IMR-90 (cell line): ENCODE results near the gene FAT1. TPM values are rescaled to one million over a fixed set of nuclear protein-coding genes. Genes with fewer than 3 reads are reported as not detected.
A peak's percentile ranks its signal among the peaks of the same experiment; 100 is the strongest.

Experiments
- ATAC-seq: fragments of 200-7000 bp; cut with Tn5 transposase; 2 replicates; pipeline ENCODE4 v1.9.1; 2020; ENCODE audit warnings: low read depth, mild to moderate bottlenecking, moderate library complexity
- BruUV-seq: library from RNA; stranded (reverse); fragments of 400-500 nt; replicated peaks from 2 replicates; lab custom pipeline; 2021; lab: Mats Ljungman, UMichigan
- CTCF ChIA-PET: fragments of 300-600 bp; formaldehyde crosslinking; extraction: SDS; loops from one replicate; lab custom pipeline; 2021; ENCODE audit warnings: antibody characterized with exemption; lab: Yijun Ruan, JAX
- POLR2A ChIA-PET: fragments of 300-600 bp; sonication (Branson Sonifier 250); formaldehyde crosslinking; loops from one replicate; lab custom pipeline; 2022; ENCODE audit warnings: antibody characterized with exemption; ENCODE audit not compliant: unreplicated experiment; lab: Charles Lee
- DNase-seq: peaks from one replicate; pipeline ENCODE4 v3.0.0; 2013
- H2AFZ ChIP-seq: replicated peaks from 2 replicates; pipeline ENCODE3; 2013; ENCODE audit warnings: low read length, mild to moderate bottlenecking; ENCODE audit not compliant: poor library complexity
- H2AK5ac ChIP-seq: 2 replicates; pipeline ENCODE4 v1.6.1; 2013; ENCODE audit warnings: low read depth, low read length, inconsistent platforms
- H2AK9ac ChIP-seq: replicated peaks from 2 replicates; pipeline ENCODE3; 2013; ENCODE audit warnings: mild to moderate bottlenecking, low read depth, low read length, moderate library complexity; ENCODE audit not compliant: poor library complexity
- H2BK120ac ChIP-seq: 2 replicates; pipeline ENCODE4 v1.6.1; 2013; ENCODE audit warnings: low read depth, low read length, inconsistent platforms
- H2BK15ac ChIP-seq: 3 replicates; pipeline ENCODE4 v1.6.1; 2013; ENCODE audit warnings: low read depth, low read length, inconsistent platforms
- H2BK20ac ChIP-seq: 2 replicates; pipeline ENCODE4 v1.6.1; 2013; ENCODE audit warnings: low read depth, mild to moderate bottlenecking, inconsistent platforms, low read length, moderate library complexity
- H2BK5ac ChIP-seq: 2 replicates; pipeline ENCODE4 v1.6.1; 2013; ENCODE audit warnings: mild to moderate bottlenecking, low read depth, low read length, inconsistent platforms; ENCODE audit not compliant: poor library complexity, severe bottlenecking
- H3K14ac ChIP-seq: replicated peaks from 2 replicates; pipeline ENCODE4 v1.6.1; 2013; ENCODE audit warnings: low read depth, low read length, inconsistent platforms
- H3K18ac ChIP-seq: 2 replicates; pipeline ENCODE4 v1.6.1; 2013; ENCODE audit warnings: low read depth, low read length, control low read depth
- H3K23ac ChIP-seq: 2 replicates; pipeline ENCODE4 v1.6.1; 2013; ENCODE audit warnings: low read depth, low read length, inconsistent platforms
- H3K27ac ChIP-seq: 2 replicates; pipeline ENCODE4 v1.5.1; 2013; ENCODE audit warnings: mild to moderate bottlenecking, control low read depth, low read length; ENCODE audit not compliant: insufficient read depth
- H3K27me3 ChIP-seq: 2 replicates; pipeline ENCODE4 v1.6.1; 2013; ENCODE audit warnings: low read length; ENCODE audit not compliant: control insufficient read depth, insufficient read depth
- H3K36me3 ChIP-seq: 2 replicates; pipeline ENCODE4 v1.6.1; 2013; ENCODE audit warnings: low read length, mixed read lengths; ENCODE audit not compliant: control insufficient read depth, insufficient read depth
- H3K4ac ChIP-seq: 2 replicates; pipeline ENCODE4 v1.6.1; 2013; ENCODE audit warnings: low read depth, low read length, inconsistent platforms
- H3K4me1 ChIP-seq: 2 replicates; pipeline ENCODE4 v1.6.1; 2013; ENCODE audit warnings: low read length, mixed read lengths; ENCODE audit not compliant: control insufficient read depth, insufficient read depth
- H3K4me2 ChIP-seq: 2 replicates; pipeline ENCODE4 v1.6.1; 2013; ENCODE audit warnings: low read depth, mild to moderate bottlenecking, control low read depth, low read length, moderate library complexity
- H3K4me3 ChIP-seq: 2 replicates; pipeline ENCODE4 v1.5.1; 2013; ENCODE audit warnings: low read depth, mild to moderate bottlenecking, control low read depth, low read length, moderate library complexity; ENCODE audit not compliant: insufficient read depth
- H3K56ac ChIP-seq: 2 replicates; pipeline ENCODE4 v1.6.1; 2013; ENCODE audit warnings: low read length, inconsistent platforms; ENCODE audit not compliant: insufficient read depth; ENCODE audit errors: extremely low read depth
- H3K79me1 ChIP-seq, 2 experiments: 2 replicates each; pipeline ENCODE4 v1.6.1; 2013; ENCODE audit warnings: low read length in 2 of 2, inconsistent platforms in 1 of 2, low read depth in 1 of 2
- H3K9ac ChIP-seq: 2 replicates; pipeline ENCODE4 v1.6.1; 2013; ENCODE audit warnings: low read depth, low read length, control low read depth
- H3K9me1 ChIP-seq: 2 replicates; pipeline ENCODE4 v1.6.1; 2013; ENCODE audit warnings: low read length, inconsistent platforms; ENCODE audit not compliant: insufficient read depth
- H3K9me3 ChIP-seq: 2 replicates; pipeline ENCODE4 v1.6.1; 2013; ENCODE audit warnings: low read length; ENCODE audit not compliant: control insufficient read depth, insufficient read depth
- H4K20me1 ChIP-seq: 2 replicates; pipeline ENCODE4 v1.6.1; 2013; ENCODE audit warnings: low read length, inconsistent platforms; ENCODE audit not compliant: insufficient read depth
- H4K5ac ChIP-seq: 2 replicates; pipeline ENCODE4 v1.6.1; 2013; ENCODE audit warnings: mild to moderate bottlenecking, low read depth, low read length, control low read depth
- H4K8ac ChIP-seq, 2 experiments: 2 replicates each; pipeline ENCODE4 v1.6.1; 2013; ENCODE audit warnings: low read depth in 2 of 2, low read length in 2 of 2, control low read depth in 1 of 2, inconsistent platforms in 1 of 2
- H4K91ac ChIP-seq: 2 replicates; pipeline ENCODE4 v1.6.1; 2013; ENCODE audit warnings: low read depth, low read length, inconsistent platforms; ENCODE audit not compliant: insufficient read depth
- BHLHE40 ChIP-seq: fragments of 150-350 bp; IDR thresholded peaks from 2 replicates; pipeline ENCODE4 v1.6.1; 2016; ENCODE audit warnings: mild to moderate bottlenecking, low read depth, low read length
- CEBPB ChIP-seq: IDR thresholded peaks from 2 replicates; pipeline ENCODE4 v1.6.1; 2012; ENCODE audit warnings: low read depth, low read length, improper control_type of control experiment
- CHD1 ChIP-seq: IDR thresholded peaks from 2 replicates; pipeline ENCODE4 v1.6.1; 2012; ENCODE audit warnings: low read depth, low read length, improper control_type of control experiment
- CTCF ChIP-seq: conservative IDR thresholded peaks from 2 replicates; pipeline ENCODE4 v1.5.1; 2012; ENCODE audit warnings: mild to moderate bottlenecking, low read depth, low read length, improper control_type of control experiment
- ELK1 ChIP-seq: fragments of 150-350 bp; IDR thresholded peaks from 2 replicates; pipeline ENCODE4 v1.6.1; 2016; ENCODE audit warnings: low read depth, mild to moderate bottlenecking, low read length, moderate library complexity, borderline replicate concordance
- FOS ChIP-seq: fragments of 150-350 bp; IDR thresholded peaks from 2 replicates; pipeline ENCODE4 v1.6.1; 2016; ENCODE audit warnings: low read depth, low read length
- MAFK ChIP-seq: IDR thresholded peaks from 2 replicates; pipeline ENCODE4 v1.6.1; 2012; ENCODE audit warnings: low read depth, low read length, improper control_type of control experiment
- MAZ ChIP-seq: IDR thresholded peaks from 2 replicates; pipeline ENCODE4 v1.6.1; 2012; ENCODE audit warnings: low read depth, mild to moderate bottlenecking, low read length, improper control_type of control experiment, moderate library complexity, borderline replicate concordance
- MXI1 ChIP-seq: IDR thresholded peaks from 2 replicates; pipeline ENCODE4 v1.6.1; 2012; ENCODE audit warnings: low read depth, mild to moderate bottlenecking, low read length, moderate library complexity, borderline replicate concordance
- NFE2L2 ChIP-seq: fragments of 150-350 bp; IDR thresholded peaks from 2 replicates; pipeline ENCODE4 v1.6.1; 2016; ENCODE audit warnings: low read depth, mild to moderate bottlenecking, low read length
- POLR2A ChIP-seq: IDR thresholded peaks from 2 replicates; pipeline ENCODE4 v1.6.1; 2012; ENCODE audit warnings: mild to moderate bottlenecking, low read depth, low read length
- RAD21 ChIP-seq: IDR thresholded peaks from 2 replicates; pipeline ENCODE4 v1.6.1; 2012; ENCODE audit warnings: low read length, improper control_type of control experiment
- RCOR1 ChIP-seq: IDR thresholded peaks from 2 replicates; pipeline ENCODE4 v1.6.1; 2012; ENCODE audit warnings: mild to moderate bottlenecking, low read length, improper control_type of control experiment; ENCODE audit not compliant: insufficient replicate concordance
- RFX5 ChIP-seq: IDR thresholded peaks from 2 replicates; pipeline ENCODE4 v1.8.0; 2012; ENCODE audit warnings: low read depth, mild to moderate bottlenecking, low read length, moderate library complexity
- SMC3 ChIP-seq: fragments of 150-350 bp; IDR thresholded peaks from 2 replicates; pipeline ENCODE4 v1.6.1; 2016; ENCODE audit warnings: low read depth, mild to moderate bottlenecking, antibody characterized with exemption, low read length, moderate library complexity
- WGBS, 2 experiments: methylation state at CpG; one replicate each; pipeline versions ENCODE4 v1.1.5 to v1.1.7; 2013; ENCODE audit warnings: missing lambda C conversion rate in 2 of 2; ENCODE audit not compliant: insufficient read length in 1 of 2; ENCODE audit errors: extremely low coverage in 2 of 2; 5-methylcytosine and 5-hydroxymethylcytosine counted together
- dilution Hi-C: fragments of 300-500 bp; cut with HindIII; formaldehyde crosslinking; loops from one replicate; pipeline ENCODE4 v1.14.3; 2018; ENCODE audit warnings: low sequenced_read_pairs; ENCODE audit not compliant: unreplicated experiment
- in situ Hi-C: fragments of 300-500 bp; cut with MboI; formaldehyde crosslinking; loops from 3 replicates; pipeline ENCODE4 v1.14.3; 2019; ENCODE audit warnings: low sequenced_read_pairs, inconsistent platforms, mixed read lengths
- intact Hi-C: fragments of 100-400 bp; cut with micrococcal nuclease; formaldehyde crosslinking; loops from 2 replicates; pipeline ENCODE4 v1.10.0; 2022
- polyA plus RNA-seq, 3 experiments: library from polyadenylated mRNA; depleted of rRNA; stranded (reverse); fragments of >200 nt; gene quantifications; 2 replicates each; pipeline ENCODE4 v1.2.3, GENCODE V29; 2012; ENCODE audit warnings: low replicate concordance in 1 of 3
- total RNA-seq: library from RNA; depleted of rRNA; stranded (reverse); fragments of >200 nt; gene quantifications from 2 replicates; pipeline ENCODE4 v1.2.3, GENCODE V29; 2012
- TF ChIP-seq, protein P1 (sequence below): fragments of 150-350 bp; IDR thresholded peaks from 2 replicates; pipeline ENCODE4 v1.6.1; 2017; ENCODE audit warnings: mild to moderate bottlenecking, antibody characterized with exemption, low read length, low read depth

The FAT1 gene
- total and polyA plus RNA-seq, 2 of the 4 experiments (the other 2 are of a cell fraction) = 156 to 519 TPM

DNA sequence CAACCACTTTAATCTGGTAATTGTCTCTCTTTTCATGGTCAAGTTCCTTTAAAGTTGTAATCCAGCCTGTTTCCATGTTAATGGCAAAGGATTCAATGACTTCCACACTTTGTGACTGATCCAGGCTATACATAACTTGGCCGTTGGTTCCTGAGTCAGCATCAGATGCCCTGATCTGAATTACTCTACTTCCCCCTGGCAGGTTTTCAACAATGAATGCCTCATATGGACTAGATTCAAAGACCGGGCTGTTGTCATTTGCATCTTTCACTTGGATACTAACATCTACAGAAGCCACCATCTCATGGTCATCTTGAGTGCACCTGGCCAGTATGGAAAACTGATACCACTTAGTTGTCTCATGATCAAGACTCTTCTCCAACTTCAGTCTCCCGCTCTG lies 105.7 kb downstream of the FAT1 start:
- Histone ChIP-seq H3K56ac (no peak overlapping the region), H3K14ac (0 out of 2 replicates have a peak overlapping the region, but pooled peaks have one; percentile 6), H2AK9ac (peak overlapping the region; percentile 62), H3K9me3 (no peaks in the 10 kb centered on the region), H2AFZ (no peak overlapping the region), H3K79me1 (peaks cover 52 to 83% of the 10 kb centered on the region in 2 experiments), H3K9ac (no peak overlapping the region), H3K4me1 (peaks cover 4% of the 10 kb centered on the region), H4K91ac (no peak overlapping the region), H3K27ac (no peak overlapping the region), H3K18ac (no peak overlapping the region; the same call in 1 of the 2 replicates), H2AK5ac (peak overlapping the region; percentile 72; the same call in 1 of the 2 replicates), H2BK15ac (no peak overlapping the region), H3K4ac (no peak overlapping the region), H2BK120ac (no peak overlapping the region), H4K8ac (peak overlapping the region in 1 of 2 experiments; percentile 35; a peak in 1 of 4 replicates), H3K4me3 (no peak overlapping the region), H2BK20ac (no peak overlapping the region; the same call in 1 of the 2 replicates), H3K23ac (no peak overlapping the region), H2BK5ac (peak overlapping the region; percentile 69), H4K20me1 (peaks cover 70% of the 10 kb centered on the region), H3K27me3 (no peaks in the 10 kb centered on the region), H3K36me3 (peaks cover 74% of the 10 kb centered on the region), H3K4me2 (no peak overlapping the region), H4K5ac (no peak overlapping the region; the same call in 1 of the 2 replicates), H3K9me1 (peaks cover 34% of the 10 kb centered on the region)
- ChIA-PET POLR2A (no interaction called here), CTCF (no interaction called here)
- dilution Hi-C loops (no loop called here), in situ Hi-C loops (no loop called here), intact Hi-C loops (no loop called here)
- WGBS, 2 experiments = 92% methylated on average over 2 of the region's 3 CpGs; no CpG with 5 or more reads in 1 of the 2 experiments
- DNase-seq = peak; percentile 54
- BruUV-seq = TSS peak; percentile 30
- TF ChIP-seq CEBPB (no peak), FOS (no peak), MAFK (no peak), MXI1 (no peak), POLR2A (no peak), BHLHE40 (no peak), RAD21 (no peak), CTCF (no peak), CHD1 (no peak), NFE2L2 (no peak), RCOR1 (no peak), RFX5 (no peak), MAZ (no peak), SMC3 (no peak), ELK1 (no peak)
- TF ChIP-seq, protein P1, sequence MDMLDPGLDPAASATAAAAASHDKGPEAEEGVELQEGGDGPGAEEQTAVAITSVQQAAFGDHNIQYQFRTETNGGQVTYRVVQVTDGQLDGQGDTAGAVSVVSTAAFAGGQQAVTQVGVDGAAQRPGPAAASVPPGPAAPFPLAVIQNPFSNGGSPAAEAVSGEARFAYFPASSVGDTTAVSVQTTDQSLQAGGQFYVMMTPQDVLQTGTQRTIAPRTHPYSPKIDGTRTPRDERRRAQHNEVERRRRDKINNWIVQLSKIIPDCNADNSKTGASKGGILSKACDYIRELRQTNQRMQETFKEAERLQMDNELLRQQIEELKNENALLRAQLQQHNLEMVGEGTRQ = no peak
- ATAC-seq = no peak
